Stimulated activated CD4-positive, alpha-beta T cell treated with anti-CD3 and anti-CD28 coated beads, TNF-alpha, amount 100 ng/mL, for 4 hours (primary cell): ENCODE data around the gene RREB1.

Source experiments
- DNase-seq, 3 experiments: peaks; one replicate each; pipeline ENCODE4 v3.0.0-alpha.2; 2020; ENCODE audit warnings: low read depth in 3 of 3

The RREB1 gene

DNA sequence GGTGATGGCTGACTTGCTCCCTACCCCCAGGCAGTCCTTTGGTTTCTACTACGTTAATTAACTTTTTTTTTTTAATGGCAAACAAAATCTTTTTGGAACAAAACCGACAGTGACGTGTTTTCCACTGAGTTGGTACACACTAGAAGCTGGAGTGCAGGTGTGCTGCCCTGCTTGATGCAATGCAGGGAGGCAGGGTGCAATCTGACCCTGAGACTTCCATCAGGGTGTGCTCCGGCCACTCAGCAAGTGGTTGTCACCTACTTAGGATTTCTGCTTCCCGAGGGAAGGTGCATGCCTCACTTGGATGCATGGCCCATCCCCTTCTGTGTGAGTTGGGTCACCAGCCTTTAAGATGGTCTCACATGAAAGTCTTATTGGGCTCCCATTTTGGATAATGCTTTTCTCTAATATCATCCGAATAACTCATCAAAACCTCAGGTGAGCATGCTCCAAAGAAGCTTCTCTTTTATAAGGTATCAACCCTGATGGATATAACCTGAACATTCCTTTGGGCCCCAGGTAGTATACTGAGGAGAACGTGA is 14.0 kb downstream of the RREB1 start:
- no peak for DNase-seq

DNA sequence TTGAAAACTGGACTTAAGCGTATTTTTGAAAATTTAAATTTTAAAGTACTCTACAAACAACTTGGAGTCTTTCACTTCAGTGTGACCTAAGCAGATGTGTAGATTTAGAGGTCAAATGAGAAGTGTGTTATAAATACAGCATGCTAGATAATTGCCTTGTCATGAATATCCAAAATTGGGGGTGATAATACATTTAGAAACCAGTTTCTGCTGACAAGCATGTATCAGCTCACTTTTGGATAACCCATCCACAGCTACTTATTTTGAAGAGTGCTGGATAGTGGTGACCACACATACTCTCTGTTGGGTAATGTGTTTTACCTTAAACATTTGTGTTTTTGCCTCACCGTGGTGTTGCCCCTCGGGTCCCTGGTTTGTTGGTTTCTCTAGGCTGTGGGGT is 14.9 kb downstream of the RREB1 start:
- DNase-seq, result no peak

GRCh38 chr6:7124114-7124513 is 16.4 kb downstream of the RREB1 start:
- no peak for DNase-seq

- DNase-seq, result no peak
Measured at GRCh38 chr6:7124636-7125035, 16.9 kb downstream of the RREB1 start.

DNA sequence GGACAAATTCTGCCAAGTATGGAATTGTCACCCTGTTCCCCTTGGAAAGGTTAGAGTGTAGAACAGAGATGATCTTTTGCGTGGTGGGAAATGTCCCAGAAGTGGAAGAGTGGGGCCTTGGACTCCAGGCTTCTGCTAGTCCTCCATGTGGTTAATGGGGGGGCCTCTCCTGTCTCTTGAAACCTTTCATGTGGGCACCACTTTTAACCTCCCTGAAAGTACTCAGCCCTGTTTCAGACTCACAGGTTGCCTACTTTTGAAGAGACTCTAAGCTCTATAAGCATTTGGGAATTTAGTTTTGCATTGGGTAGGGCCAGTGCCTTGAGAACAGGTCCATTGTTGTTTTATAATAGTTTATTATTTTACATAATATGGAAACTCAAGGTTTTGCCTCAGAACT is 17.5 kb downstream of the RREB1 start:
- DNase-seq, result no peak

GRCh38 chr6:7126754-7127153 is 19.0 kb downstream of the RREB1 start:
- DNase-seq, result no peak

- DNase-seq, result no peak
Measured at GRCh38 chr6:7127680-7128079, 19.9 kb downstream of the RREB1 start.

DNA sequence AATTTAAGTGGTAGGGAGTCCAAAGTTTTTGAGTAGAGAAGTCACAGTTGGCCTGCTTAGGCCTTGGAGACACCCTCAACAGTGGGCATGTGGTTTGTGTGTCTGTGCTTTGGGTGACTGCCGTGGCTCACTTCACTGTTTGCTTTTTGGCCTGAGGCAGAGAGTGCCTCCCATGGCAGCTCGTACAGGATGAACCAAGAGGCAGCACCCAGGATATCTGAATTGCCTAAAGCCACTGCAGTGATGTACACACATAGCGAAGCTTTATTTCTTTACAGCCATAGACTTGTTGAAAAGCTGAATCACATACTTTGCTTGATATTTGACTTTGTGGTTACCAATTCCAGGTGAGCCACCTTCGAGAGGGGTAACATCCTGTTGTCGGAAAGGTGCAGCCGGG is 21.6 kb downstream of the RREB1 start:
- no peak for DNase-seq

- DNase-seq, result no peak
Measured at GRCh38 chr6:7129784-7130569, 22.2 kb downstream of the RREB1 start.

DNA sequence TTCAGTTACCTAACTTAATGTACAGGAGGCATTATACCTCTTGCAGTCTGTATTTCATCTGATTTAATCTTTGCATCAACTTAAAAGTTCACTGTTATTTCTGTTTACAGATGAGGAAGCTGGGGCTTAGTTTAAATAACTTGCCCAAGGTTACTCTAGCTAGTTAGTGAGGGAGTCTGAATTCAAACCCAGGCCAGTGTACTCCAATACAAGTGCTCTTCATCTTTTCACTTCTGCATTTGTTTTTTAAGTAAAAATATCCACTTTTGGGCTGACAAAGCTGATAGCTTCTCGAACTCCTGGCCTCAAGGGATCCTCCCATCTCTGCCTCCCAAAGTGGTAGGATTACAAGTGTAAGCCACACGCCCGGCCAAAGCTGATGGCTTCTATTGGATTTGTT is 23.6 kb downstream of the RREB1 start:
- no peak for DNase-seq

DNA sequence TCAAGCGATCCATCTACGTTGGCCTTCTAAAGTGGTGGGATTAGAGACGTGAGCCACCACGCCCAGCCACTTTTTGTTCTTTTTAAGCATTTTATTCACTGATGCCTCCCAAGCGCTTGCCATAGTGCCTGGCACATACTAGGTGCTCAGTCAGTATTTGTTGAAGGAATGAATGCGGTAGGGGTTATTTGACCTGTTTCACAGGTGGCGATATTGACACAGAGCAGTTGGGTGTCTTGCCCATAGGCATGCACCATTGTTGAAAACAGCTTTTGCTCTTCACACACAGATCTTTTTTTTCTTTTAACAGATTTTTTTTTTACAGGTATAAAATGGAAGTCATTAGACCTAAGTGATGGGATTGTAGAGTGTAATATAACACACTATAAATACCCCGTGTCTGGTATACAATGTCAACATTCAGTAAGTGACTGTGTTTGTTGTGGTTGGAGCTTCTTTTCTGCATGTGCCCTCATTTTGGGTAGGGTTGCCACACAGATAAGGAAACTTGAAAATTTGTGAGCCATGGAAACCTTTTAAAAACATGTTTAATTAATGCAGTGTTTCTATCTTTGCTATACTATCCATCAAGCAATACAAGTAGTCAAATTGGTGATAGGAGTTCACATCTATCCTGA is 24.8 kb downstream of the RREB1 start:
- DNase-seq, result no peak

DNA sequence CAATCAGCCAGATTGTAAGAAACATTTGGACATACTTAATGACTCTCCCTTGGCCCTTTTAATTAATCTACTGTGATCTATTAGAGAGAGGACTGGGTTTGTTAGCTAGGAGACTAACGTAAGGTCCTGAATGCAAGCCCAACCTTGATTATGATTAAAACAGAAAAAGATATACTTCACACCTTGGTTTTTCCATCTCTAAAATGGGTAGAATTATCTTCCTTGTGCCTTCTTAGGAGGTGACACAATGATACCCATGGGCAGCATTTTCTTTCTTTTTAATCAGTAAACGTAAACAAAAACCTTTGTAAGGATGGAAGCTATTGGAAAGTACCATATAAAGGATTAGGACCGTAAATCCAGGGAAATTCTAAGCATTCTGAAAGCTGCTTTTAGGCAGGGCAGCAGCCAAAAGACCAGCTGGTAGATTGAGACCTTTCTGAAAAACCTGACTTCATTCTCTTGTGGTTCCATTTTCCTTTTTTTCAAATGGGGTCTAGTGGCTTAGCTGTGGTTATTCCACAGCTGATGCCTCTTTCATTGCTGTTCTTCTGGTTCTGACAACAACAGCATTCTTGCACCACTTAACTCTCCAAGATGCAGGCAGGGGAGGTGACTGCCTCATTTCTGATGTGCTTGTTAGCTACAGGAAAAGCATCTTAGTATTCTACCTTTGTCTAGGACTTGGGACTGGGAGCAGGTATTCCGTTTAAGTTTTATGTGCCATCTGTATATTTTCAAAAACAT is 27.4 kb downstream of the RREB1 start:
- DNase-seq, result no peak

DNA sequence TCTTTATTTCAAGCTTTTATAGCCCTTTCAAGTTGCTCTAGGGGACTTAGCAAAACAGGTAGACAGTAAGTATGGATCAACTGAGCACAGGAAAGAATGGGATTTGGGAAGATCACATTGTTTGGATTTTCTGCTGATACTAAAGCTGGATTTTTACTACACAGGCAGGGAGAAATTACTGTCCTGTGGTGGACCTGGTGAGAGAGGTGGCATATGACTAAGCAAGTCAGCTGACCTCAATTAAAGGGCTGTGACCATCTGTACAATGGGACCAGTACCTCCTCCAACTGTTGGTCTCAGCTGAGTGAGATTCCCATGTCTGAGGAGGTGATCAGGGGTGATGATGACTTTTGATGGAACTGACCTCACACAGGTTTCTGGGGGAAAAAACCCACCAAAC is 28.0 kb downstream of the RREB1 start:
- no peak for DNase-seq

- DNase-seq, result no peak
Measured at GRCh38 chr6:7136859-7137334, 29.1 kb downstream of the RREB1 start.

- peak; percentile 20 to 37 (median 27) for DNase-seq
Measured at GRCh38 chr6:7137335-7138045, 29.7 kb downstream of the RREB1 start.

DNA sequence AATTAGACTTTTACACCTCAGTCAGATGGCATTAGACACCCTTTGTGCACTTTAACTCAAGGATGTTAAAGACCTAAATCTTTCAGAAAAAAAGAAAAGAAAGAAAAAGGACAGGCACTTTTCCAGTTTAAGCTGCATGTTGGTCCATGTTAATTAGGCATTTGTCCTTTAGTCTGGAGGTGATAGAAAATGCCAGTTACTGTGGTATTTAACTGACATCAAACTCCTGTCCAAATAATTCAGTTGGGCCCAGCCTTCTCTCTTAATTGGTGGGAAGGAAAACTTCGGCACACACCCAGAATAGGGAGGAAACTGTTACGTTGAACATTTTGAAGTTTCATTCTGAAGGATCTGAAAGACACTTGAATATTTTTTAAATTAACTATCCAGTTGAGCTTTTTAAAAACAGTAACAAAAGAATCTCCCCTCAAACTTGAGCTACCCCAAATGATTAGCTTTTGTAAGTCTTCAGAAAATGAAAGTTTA is 30.3 kb downstream of the RREB1 start:
- DNase-seq, result no peak

- DNase-seq, result no peak
Measured at GRCh38 chr6:7138921-7139358, 31.2 kb downstream of the RREB1 start.

GRCh38 chr6:7139835-7140470 is 32.2 kb downstream of the RREB1 start:
- no peak for DNase-seq

- peak; percentile 64 to 77 (median 64) for DNase-seq
Measured at GRCh38 chr6:7140631-7141378, 33.0 kb downstream of the RREB1 start.

GRCh38 chr6:7142228-7142801 is 34.6 kb downstream of the RREB1 start:
- no peak for DNase-seq
